Mesendoderm (in vitro differentiated cells): ENCODE data around the gene ORC3.

Experiments
- DNase-seq: peaks from one replicate; pipeline ENCODE4 v3.0.0; 2013
- H2AK5ac ChIP-seq: 2 replicates; pipeline ENCODE4 v1.6.1; 2013; ENCODE audit warnings: low read length, inconsistent platforms
- H2BK120ac ChIP-seq: 2 replicates; pipeline ENCODE4 v1.6.1; 2013; ENCODE audit warnings: low read depth, mild to moderate bottlenecking, low read length, moderate library complexity, mixed read lengths
- H2BK15ac ChIP-seq: replicated peaks from 2 replicates; pipeline ENCODE4 v1.6.1; 2013; ENCODE audit warnings: low read depth, mild to moderate bottlenecking, moderate library complexity
- H2BK5ac ChIP-seq: 2 replicates; pipeline ENCODE4 v1.6.1; 2013; ENCODE audit warnings: low read length, inconsistent platforms
- H3K18ac ChIP-seq: 2 replicates; pipeline ENCODE4 v1.6.1; 2013; ENCODE audit warnings: mild to moderate bottlenecking, low read length, mixed read lengths
- H3K23ac ChIP-seq: one replicate; pipeline ENCODE4 v1.6.1; 2013; ENCODE audit warnings: low read length
- H3K27ac ChIP-seq: 2 replicates; pipeline ENCODE4 v1.5.1; 2013; ENCODE audit warnings: low read depth, mild to moderate bottlenecking, inconsistent platforms, low read length, moderate library complexity
- H3K27me3 ChIP-seq: 2 replicates; pipeline ENCODE4 v1.6.1; 2013; ENCODE audit warnings: low read length, control low read depth, mild to moderate bottlenecking, inconsistent platforms; ENCODE audit not compliant: insufficient read depth, poor library complexity
- H3K36me3 ChIP-seq: 2 replicates; pipeline ENCODE4 v1.6.1; 2013; ENCODE audit warnings: low read length, inconsistent platforms; ENCODE audit not compliant: control insufficient read depth, insufficient read depth
- H3K4ac ChIP-seq: one replicate; pipeline ENCODE4 v1.6.1; 2013; ENCODE audit warnings: low read depth, mild to moderate bottlenecking, low read length, moderate library complexity
- H3K4me1 ChIP-seq: 2 replicates; pipeline ENCODE4 v1.6.1; 2013; ENCODE audit warnings: low read depth, low read length, inconsistent platforms; ENCODE audit not compliant: control insufficient read depth
- H3K4me2 ChIP-seq: 2 replicates; pipeline ENCODE4 v1.6.1; 2013; ENCODE audit warnings: low read length
- H3K4me3 ChIP-seq: 2 replicates; pipeline ENCODE4 v1.5.1; 2013; ENCODE audit warnings: mild to moderate bottlenecking, low read length
- H3K56ac ChIP-seq: one replicate; pipeline ENCODE4 v1.6.1; 2013; ENCODE audit warnings: low read length
- H3K79me1 ChIP-seq: 2 replicates; pipeline ENCODE4 v1.6.1; 2013; ENCODE audit warnings: low read length, inconsistent platforms
- H3K79me2 ChIP-seq: 2 replicates; pipeline ENCODE4 v1.6.1; 2013; ENCODE audit warnings: mild to moderate bottlenecking, low read length; ENCODE audit not compliant: control insufficient read depth, insufficient read depth
- H3K9ac ChIP-seq: 2 replicates; pipeline ENCODE4 v1.6.1; 2013; ENCODE audit warnings: low read length, inconsistent platforms
- H4K5ac ChIP-seq: one replicate; pipeline ENCODE4 v1.6.1; 2013; ENCODE audit warnings: low read length
- H4K8ac ChIP-seq: one replicate; pipeline ENCODE4 v1.6.1; 2013; ENCODE audit warnings: low read depth, mild to moderate bottlenecking, control low read depth, low read length, moderate library complexity
- WGBS: extraction: QIAGEN DNeasy Blood & Tissue Kit; methylation state at CpG from one replicate; pipeline ENCODE4 v1.1.7; 2013; ENCODE audit warnings: low lambda C conversion rate, missing lambda C conversion rate; ENCODE audit not compliant: insufficient coverage; ENCODE audit errors: extremely low coverage; 5-methylcytosine and 5-hydroxymethylcytosine counted together

Gene ORC3

GRCh38 chr6:87572021-87572420 lies 17.9 kb upstream of the ORC3 start:
- Histone ChIP-seq H2BK15ac (no peak overlapping the region), H3K4me1 (peaks cover 4% of the 10 kb centered on the region), H3K79me2 (peaks cover 29% of the 10 kb centered on the region), H2AK5ac (no peak overlapping the region), H3K36me3 (no peaks in the 10 kb centered on the region), H2BK120ac (no peak overlapping the region), H3K4me2 (no peak overlapping the region), H3K27me3 (no peaks in the 10 kb centered on the region), H3K4ac (no peak overlapping the region), H4K8ac (no peak overlapping the region), H3K9ac (no peak overlapping the region), H3K79me1 (peaks cover 8% of the 10 kb centered on the region), H3K4me3 (no peak overlapping the region), H3K56ac (no peak overlapping the region), H3K23ac (no peak overlapping the region), H3K18ac (no peak overlapping the region), H2BK5ac (no peak overlapping the region), H4K5ac (no peak overlapping the region), H3K27ac (no peak overlapping the region)
- no peak for DNase-seq
- WGBS = no CpG with 5 or more reads among the region's 4 CpGs

GRCh38 chr6:87572883-87573282 lies 17.1 kb upstream of the ORC3 start:
- Histone ChIP-seq H3K4me2 (no peak overlapping the region), H2BK120ac (no peak overlapping the region), H4K5ac (no peak overlapping the region), H3K27me3 (no peaks in the 10 kb centered on the region), H2AK5ac (no peak overlapping the region), H3K9ac (no peak overlapping the region), H3K79me1 (peaks cover 9% of the 10 kb centered on the region), H4K8ac (no peak overlapping the region), H3K4ac (no peak overlapping the region), H3K18ac (no peak overlapping the region), H3K79me2 (peaks cover 33% of the 10 kb centered on the region), H3K4me1 (peaks cover 4% of the 10 kb centered on the region), H3K4me3 (no peak overlapping the region), H3K27ac (no peak overlapping the region), H2BK15ac (no peak overlapping the region), H2BK5ac (no peak overlapping the region), H3K56ac (no peak overlapping the region), H3K36me3 (no peaks in the 10 kb centered on the region), H3K23ac (no peak overlapping the region)
- no CpG with 5 or more reads among the region's 3 CpGs for WGBS
- DNase-seq = no peak

GRCh38 chr6:87573307-87574024 lies 16.5 kb upstream of the ORC3 start:
- Histone ChIP-seq H4K8ac (no peak overlapping the region), H3K36me3 (no peaks in the 10 kb centered on the region), H3K23ac (no peak overlapping the region), H3K9ac (no peak overlapping the region), H4K5ac (no peak overlapping the region), H3K4ac (no peak overlapping the region), H3K27ac (no peak overlapping the region), H2BK15ac (no peak overlapping the region), H3K79me1 (peaks cover 9% of the 10 kb centered on the region), H2BK120ac (no peak overlapping the region), H3K18ac (no peak overlapping the region), H2BK5ac (no peak overlapping the region), H3K79me2 (peaks cover 33% of the 10 kb centered on the region), H2AK5ac (no peak overlapping the region), H3K56ac (no peak overlapping the region), H3K4me2 (no peak overlapping the region), H3K4me1 (peaks cover 4% of the 10 kb centered on the region), H3K27me3 (no peaks in the 10 kb centered on the region), H3K4me3 (no peak overlapping the region)
- no peak for DNase-seq
- WGBS = 100% methylated on average over 2 of the region's 5 CpGs

- Histone ChIP-seq H3K4me3 (no peak overlapping the region), H3K4ac (no peak overlapping the region), H3K23ac (no peak overlapping the region), H3K56ac (no peak overlapping the region), H4K5ac (no peak overlapping the region), H2BK15ac (no peak overlapping the region), H3K27ac (no peak overlapping the region), H2AK5ac (no peak overlapping the region), H3K79me2 (peaks cover 36% of the 10 kb centered on the region), H4K8ac (no peak overlapping the region), H3K9ac (no peak overlapping the region), H3K27me3 (no peaks in the 10 kb centered on the region), H2BK5ac (no peak overlapping the region), H3K36me3 (no peaks in the 10 kb centered on the region), H2BK120ac (no peak overlapping the region), H3K4me1 (peaks cover 4% of the 10 kb centered on the region), H3K18ac (no peak overlapping the region), H3K4me2 (no peak overlapping the region), H3K79me1 (peaks cover 9% of the 10 kb centered on the region)
- DNase-seq = no peak
- no CpG with 5 or more reads among the region's 2 CpGs for WGBS
Measured at GRCh38 chr6:87574237-87574804, 15.6 kb upstream of the ORC3 start.

- no peak overlapping the region for H3K18ac ChIP-seq
- H3K27me3 ChIP-seq = no peaks in the 10 kb centered on the region
- WGBS = no CpG with 5 or more reads among the region's 2 CpGs
- peaks cover 4% of the 10 kb centered on the region for H3K4me1 ChIP-seq
- peaks cover 9% of the 10 kb centered on the region for H3K79me1 ChIP-seq
- no peak overlapping the region for H3K4me2 ChIP-seq
- H4K8ac ChIP-seq = no peak overlapping the region
- no peak overlapping the region for H4K5ac ChIP-seq
- no peak overlapping the region for H3K56ac ChIP-seq
- H3K27ac ChIP-seq = no peak overlapping the region
- no peak for DNase-seq
- no peak overlapping the region for H2BK5ac ChIP-seq
- H2BK15ac ChIP-seq = no peak overlapping the region
- no peak overlapping the region for H3K23ac ChIP-seq
- H3K4ac ChIP-seq = no peak overlapping the region
- no peak overlapping the region for H2BK120ac ChIP-seq
- peaks cover 40% of the 10 kb centered on the region for H3K79me2 ChIP-seq
- H3K36me3 ChIP-seq = no peaks in the 10 kb centered on the region
- no peak overlapping the region for H3K4me3 ChIP-seq
- H2AK5ac ChIP-seq = no peak overlapping the region
- H3K9ac ChIP-seq = no peak overlapping the region
Measured at GRCh38 chr6:87575423-87575822, 14.5 kb upstream of the ORC3 start.

- Histone ChIP-seq H3K36me3 (no peaks in the 10 kb centered on the region), H4K8ac (no peak overlapping the region), H3K79me1 (peaks cover 17% of the 10 kb centered on the region), H4K5ac (no peak overlapping the region), H3K4me2 (no peak overlapping the region), H3K27ac (no peak overlapping the region), H3K4ac (no peak overlapping the region), H3K79me2 (peaks cover 55% of the 10 kb centered on the region), H2AK5ac (no peak overlapping the region), H2BK120ac (no peak overlapping the region), H3K4me3 (no peak overlapping the region), H3K4me1 (peaks cover 3% of the 10 kb centered on the region), H3K9ac (no peak overlapping the region), H3K23ac (no peak overlapping the region), H2BK15ac (no peak overlapping the region), H3K18ac (no peak overlapping the region), H3K56ac (no peak overlapping the region), H3K27me3 (no peaks in the 10 kb centered on the region), H2BK5ac (no peak overlapping the region)
- no peak for DNase-seq
- WGBS = no CpG with 5 or more reads among the region's 4 CpGs
Measured at GRCh38 chr6:87583822-87584221, 6.1 kb upstream of the ORC3 start.
